NCI-H226 (cell line): Measurements from ENCODE around the gene MARS1.
"Not testable (repeated sequence)": the region's sequence is repeated elsewhere in the genome, so short reads cannot be mapped to it uniquely, and the experiment has no call there.

Source experiments
- DNase-seq: peaks from one replicate; pipeline ENCODE4 v3.0.0-alpha.2; 2015

The MARS1 gene

DNA sequence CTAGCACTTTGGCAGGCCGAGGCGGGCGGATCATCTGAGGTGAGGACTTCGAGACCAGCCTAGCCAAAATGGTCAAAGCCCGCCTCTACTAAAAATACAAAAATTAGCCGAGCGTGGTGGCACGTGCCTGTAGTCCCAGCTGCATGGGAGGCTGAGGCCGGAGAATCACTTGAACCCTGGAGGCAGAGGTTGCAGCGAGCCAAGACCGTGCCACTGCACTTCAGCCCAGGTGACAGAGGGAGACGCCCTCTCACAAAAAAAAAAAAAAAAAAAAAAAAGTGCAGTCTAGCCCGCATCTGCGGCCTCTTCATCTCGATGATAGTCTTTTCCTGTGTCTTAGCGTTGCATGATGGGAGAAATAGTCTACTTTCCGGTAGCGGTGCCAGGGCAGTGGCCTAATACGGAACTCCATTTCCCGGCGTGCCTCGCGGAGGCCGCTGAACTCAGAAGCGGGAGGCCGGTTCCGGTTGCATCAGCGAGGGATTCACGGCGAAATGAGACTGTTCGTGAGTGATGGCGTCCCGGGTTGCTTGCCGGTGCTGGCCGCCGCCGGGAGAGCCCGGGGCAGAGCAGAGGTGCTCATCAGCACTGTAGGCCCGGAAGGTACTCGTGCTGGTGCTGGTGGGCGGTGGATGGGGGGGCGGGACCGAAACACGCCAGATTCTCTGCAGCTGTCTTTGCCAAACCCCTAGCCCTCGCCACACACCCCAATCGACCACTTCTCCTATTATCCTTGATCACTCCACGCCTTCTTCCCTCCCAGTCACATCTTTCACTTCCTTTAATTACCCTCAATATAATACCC is at the start of gene MARS1:
TSS of gene MARS1 (plus strand) at position 472 of the 805 bp plus-strand sequence. CDS start at position 495, 23 bp downstream.
- peak; percentile 99 for DNase-seq

DNA sequence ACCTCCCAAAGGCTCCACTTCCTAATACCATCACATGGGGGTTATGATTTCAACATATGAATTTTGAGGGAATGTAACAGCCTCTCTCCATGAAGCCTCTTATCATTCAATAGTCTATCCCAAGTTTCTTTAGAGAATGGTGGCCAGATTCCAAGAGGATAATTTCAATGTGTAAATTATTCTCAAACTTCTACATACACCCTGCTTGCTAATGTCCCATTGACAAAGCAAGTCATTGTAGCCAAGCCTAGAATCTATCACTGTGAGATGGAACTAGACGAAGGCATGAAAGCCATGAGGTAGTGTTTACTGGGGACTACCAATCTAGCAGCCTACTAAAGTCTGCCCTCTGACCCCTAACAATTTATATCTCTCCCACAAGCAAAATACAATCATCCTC is 49.5 kb upstream of the MARS1 start:
- no peak for DNase-seq

DNA sequence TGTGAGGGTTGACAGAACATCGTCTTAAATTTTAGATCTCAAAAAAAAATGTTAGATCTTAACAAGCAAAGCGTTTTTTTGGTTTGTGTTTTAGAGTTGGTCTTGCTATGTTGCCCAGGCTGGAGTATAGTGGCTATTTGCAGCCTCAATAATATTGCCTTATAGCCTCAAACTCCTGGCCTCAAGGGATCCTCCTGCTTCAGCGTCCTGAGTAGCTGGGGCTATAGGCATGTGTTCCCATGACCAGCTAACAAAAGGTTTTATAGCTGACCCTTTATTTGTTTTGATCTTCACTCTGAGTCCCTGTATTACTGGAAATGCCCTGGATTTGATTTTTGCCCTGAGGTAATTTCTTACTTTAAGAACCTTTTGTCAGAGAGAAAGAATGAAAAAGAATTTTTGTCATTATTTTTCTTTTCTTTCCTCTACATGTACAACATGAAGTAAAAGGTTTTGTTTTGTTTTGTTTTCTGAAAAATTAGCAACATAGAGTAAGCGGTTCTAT is 48.1 kb upstream of the MARS1 start:
- no peak for DNase-seq

DNA sequence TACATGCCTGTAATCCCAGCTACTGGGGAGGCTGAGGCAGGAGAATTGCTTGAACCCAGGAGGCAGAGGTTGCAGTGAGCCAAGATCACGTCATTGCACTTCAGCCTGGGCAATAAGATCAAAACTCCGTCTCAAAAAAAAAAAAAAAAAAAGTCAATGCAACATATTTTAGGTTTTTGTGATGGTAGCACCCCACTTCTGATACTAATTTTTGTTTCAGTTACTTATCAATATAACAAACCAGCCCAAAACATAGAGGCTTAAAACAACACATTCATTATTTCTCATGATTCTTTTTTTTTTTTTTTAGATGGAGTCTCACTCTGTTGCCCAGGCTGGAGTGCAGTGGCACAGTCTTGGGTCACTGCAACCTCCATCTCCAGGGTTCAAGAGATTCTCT is 46.5 kb upstream of the MARS1 start:
- not testable (repeated sequence) for DNase-seq

DNA sequence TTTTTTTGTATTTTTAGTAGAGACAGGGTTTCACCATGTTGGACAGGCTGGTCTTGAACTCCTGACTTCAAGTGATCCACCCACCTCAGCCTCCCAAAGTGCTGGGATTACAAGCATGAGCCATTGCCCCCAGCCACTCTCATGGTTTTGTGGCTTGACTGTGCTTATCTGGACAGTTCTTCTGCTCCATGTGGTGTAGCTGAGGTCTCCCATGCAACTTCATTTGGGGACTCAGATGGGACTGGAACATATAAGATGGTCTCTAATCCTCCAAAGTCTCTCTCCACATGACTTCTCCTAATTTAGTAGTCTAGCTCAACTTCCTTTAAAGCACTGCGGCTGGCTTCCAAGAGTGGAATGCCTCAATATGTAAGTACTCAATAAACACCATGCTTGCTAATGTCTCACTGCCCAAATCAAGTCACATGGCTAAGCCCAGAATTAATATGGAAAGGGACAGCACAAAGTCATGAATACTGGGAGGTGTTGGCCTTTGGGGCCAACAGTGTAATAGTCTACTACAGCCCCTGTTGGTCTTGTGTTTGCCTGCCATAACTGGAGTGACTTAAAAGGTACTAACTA is 45.9 kb upstream of the MARS1 start:
- DNase-seq = no peak

DNA sequence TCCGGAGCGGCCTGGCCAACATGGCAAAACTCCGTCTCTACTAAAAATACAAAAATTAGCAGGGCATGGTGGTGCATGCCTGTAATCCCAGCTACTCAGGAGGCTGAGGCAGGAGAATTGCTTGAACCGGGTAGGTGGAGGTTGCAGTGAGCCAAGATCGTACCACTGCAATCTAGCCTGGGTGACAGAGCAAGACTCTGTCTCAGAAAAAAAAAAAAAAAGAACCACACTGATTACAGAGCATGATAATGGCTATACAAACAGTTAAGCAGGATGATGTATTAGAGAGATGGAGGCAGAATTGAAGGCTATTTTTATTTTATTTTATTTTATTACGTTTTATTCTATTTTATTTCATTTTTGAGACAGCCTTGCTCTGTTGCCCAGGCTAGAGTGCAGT is 43.5 kb upstream of the MARS1 start:
- DNase-seq = not testable (repeated sequence)

DNA sequence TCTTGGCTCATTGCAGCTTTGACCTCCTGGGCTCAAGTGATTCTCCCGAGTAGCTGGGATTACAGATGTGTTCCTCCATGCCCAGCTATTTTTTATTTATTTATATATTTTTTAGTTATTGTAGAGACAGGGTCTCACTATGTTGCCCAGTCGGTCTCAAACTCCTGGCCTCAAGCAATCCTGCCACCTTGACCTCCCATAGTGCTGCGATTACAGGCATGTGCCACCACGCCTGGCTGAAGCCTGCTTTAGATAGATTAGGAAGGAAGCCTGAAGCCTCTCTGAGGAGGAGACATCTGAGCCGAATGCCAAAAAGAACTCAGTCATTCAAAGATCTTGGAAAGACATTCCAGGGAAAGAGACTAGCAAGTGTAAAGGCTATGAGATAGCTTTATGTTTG is 43.1 kb upstream of the MARS1 start:
- no peak for DNase-seq

DNA sequence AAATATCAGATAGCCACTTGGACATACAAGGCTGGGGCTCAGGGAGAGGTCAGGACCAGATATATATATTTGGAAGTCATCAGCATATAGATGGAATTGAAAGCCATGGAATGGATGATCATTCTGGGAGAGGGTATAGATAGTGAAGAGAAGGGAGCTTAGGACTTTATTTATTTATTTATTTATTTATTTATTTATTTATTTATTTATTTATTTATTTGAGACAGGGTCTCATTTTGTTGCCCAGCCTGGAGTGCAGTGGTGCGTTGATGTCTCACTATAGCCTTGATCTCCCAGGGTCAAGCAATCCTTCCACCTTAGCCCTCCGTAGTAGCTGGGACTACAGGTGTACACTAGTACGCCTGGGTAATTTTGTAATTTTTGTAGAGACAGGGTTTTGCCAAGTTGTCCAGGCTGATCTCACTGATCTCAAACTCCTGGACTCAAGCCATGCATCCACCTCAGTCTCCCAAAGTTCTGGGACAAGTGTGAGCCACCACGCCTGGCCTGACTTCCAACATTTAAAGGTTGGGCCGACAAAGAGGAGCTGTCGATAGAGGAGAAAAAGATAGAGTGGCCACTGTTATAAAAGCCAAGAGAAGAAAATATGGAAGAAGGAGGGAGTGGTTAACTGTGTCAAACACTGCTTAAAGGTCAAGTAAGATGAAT is 41.4 kb upstream of the MARS1 start:
- DNase-seq = no peak

DNA sequence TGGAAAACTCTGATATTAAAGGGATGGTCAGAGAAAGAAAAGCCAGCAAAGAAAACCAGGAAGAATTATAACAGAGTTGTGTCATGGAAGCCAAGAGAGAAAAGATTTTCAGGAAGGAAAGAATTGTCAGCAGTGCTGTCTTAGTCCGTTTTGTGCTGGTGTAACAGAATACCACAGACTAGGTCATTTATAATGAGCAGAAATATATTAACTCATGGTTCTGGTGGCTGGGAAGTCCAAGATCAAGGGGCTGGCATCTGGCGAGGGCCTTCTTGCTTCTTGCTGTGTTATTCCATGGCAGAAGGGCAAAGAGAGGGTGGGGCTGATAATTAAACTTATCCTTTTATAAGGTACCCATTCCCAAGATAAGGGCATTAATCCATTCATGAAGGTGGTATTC is 39.2 kb upstream of the MARS1 start:
- DNase-seq = no peak

DNA sequence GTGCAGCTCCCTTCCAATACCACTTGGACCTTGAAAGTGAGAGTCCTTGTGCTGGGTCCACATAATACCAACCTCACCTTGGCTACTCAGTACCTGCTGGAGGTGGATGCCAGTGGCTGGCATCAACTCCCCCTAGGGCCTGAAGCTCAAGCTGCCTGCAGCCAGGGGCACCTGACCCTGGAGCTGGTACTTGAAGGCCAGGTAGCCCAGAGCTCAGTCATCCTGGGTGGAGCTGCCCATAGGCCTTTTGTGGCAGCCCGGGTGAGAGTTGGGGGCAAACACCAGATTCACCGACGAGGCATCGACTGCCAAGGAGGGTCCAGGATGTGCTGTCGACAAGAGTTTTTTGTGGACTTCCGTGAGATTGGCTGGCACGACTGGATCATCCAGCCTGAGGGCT is 38.5 kb upstream of the MARS1 start:
- no peak for DNase-seq

DNA sequence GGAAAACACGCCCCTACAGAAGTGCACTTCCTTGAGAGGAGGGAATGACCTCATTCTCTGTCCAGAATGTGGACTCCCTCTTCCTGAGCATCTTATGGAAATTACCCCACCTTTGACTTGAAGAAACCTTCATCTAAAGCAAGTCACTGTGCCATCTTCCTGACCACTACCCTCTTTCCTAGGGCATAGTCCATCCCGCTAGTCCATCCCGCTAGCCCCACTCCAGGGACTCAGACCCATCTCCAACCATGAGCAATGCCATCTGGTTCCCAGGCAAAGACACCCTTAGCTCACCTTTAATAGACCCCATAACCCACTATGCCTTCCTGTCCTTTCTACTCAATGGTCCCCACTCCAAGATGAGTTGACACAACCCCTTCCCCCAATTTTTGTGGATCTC is 37.8 kb upstream of the MARS1 start:
- no peak for DNase-seq

DNA sequence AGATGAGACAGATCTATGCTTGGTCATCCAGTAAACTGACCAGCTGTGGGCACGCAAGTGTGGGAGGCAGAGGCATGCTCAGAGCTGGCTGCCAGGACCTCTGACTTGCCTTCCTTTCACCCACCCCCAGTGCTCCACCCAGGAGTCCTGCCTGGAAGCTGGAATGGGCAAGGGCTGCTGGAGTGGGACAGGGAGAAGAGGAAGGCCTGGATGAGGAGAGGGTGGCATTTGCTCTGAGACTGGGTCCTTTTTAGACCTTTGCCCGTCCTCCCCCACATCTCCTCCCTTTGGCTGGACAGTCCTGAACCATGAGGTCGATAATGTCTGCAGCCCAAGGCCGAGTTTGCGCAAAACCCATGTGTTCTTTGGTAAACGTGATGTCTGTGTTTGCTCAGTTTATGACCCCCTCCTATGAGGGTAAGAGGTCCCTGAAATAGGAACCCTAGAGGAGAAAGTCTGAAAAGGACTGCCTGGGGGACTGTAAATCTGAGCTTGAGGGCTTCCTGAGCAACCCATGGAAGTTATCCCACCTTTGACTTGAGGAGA is 36.6 kb upstream of the MARS1 start:
- peak; percentile 33 for DNase-seq

DNA sequence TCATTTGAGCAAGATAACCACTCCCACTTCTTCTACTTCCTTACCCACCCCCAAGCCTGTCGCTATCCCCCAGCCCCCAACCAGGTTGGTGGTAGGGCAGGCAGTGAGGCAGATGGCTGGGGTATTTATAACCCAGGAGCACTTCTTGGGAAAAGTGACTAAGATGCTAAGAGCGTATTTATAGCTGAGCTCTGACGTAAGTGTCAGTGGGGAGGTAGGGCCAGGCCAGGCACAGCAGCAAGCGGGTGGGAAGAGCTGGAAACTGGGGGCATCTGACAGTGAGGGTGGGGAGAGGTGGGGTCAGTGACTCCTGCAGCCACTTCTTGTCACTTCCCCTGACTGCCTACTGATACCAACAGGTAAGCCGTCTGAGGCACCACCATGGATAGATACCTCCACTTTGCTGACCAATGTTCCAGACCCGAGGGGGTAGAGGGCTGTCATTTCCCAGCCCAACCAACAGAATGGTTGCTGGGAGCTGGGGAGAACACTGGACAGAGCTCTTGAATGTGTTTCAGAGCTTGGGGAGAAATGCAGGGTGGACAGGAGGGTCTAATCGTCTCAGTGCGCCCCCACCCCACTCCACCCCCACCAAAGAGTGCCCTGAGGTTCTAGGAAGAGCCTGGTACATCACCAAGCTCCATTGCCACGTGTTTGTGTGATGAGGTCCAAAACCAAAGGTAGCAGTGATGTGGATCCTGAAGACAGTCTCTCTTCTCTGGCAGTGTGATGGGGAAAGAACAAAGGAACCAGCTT is 35.5 kb upstream of the MARS1 start:
- DNase-seq = no peak

DNA sequence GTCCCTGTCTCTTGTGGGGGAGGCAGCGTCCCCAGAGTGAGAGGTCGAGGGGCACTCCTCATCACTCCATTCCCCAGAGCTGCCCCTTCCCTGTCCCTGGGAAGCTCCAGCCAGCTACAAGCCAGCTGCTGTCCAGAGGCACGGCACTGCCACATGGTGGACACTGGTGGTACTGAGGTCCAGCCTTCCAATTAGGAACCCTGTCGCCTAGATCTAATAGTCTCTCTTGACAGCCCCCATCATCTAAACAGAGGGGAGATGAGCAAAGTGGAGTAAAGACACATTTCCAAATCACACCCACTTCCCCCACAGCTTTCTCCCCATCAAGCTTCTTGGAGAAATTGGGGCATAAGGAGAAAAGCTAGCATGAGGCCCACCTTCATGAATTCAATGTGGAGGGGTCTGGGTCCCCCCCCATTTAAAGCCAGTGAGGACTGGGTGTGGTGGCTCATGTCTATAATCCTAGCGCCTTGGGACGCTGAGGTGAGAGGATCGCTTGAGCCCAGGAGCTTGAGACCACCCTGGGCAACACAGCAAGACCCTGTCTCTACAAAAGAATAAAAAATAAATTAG is 34.8 kb upstream of the MARS1 start:
- DNase-seq = peak; percentile 64

DNA sequence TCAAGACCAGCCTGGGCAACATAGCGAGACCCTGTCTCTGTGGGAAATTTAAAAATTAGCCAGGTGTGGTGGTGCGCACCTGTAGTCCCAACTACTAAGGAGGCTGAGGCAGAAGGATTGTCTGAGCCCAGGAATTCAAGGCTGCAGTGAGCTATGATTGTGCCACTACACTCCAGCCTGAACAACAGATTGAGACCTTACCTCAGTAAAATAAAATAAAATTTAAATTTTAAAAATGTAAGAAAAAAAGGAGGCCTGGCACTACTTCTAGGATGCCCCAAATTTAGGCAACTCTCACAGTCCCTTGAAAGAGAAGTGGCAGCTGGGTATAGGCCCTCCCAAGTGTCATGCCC is 33.7 kb upstream of the MARS1 start:
- DNase-seq = no peak

DNA sequence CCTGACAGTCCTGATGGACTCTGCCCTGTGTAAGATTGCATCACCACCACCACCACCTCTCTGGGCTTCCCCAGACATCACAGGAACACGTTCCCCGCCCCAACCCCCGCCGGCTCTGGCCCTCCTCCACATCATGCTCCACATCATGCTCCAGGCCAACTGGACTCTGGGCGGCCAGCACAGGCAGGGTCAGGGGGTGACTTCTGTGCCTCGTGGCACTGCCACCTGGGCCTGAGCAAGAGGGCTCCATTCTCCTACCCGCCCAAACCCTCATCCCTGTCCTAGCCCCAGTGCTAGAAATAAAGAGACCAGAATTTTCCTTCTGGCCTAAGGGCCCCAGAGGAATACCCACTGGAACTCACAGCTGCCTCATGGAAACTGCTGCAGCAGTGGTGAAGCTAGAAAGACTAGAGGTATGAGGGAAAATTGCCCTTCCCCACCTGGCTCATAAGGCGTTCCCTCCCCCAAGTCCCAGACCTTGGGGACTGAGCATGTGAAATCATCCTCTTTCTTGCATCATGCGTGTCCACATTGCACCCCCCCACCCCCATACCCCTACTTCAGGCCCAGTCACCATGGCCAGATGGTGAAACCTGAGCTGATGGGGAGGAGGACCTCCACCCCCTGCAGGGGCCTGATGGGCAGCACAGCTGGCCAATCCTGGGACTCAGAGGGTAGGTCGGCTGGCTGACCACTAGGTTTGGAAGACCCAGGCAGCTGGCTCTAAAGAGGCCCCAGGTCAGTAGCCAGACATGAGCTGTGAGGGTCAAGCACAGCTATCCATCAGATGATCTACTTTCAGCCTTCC is 33.1 kb upstream of the MARS1 start, which contains the start of gene INHBE:
TSS of gene INHBE (plus strand) at position 742 of the 808 bp plus-strand sequence. CDS start 230 bp downstream, outside the sequence.
- DNase-seq = peak; percentile 57

DNA sequence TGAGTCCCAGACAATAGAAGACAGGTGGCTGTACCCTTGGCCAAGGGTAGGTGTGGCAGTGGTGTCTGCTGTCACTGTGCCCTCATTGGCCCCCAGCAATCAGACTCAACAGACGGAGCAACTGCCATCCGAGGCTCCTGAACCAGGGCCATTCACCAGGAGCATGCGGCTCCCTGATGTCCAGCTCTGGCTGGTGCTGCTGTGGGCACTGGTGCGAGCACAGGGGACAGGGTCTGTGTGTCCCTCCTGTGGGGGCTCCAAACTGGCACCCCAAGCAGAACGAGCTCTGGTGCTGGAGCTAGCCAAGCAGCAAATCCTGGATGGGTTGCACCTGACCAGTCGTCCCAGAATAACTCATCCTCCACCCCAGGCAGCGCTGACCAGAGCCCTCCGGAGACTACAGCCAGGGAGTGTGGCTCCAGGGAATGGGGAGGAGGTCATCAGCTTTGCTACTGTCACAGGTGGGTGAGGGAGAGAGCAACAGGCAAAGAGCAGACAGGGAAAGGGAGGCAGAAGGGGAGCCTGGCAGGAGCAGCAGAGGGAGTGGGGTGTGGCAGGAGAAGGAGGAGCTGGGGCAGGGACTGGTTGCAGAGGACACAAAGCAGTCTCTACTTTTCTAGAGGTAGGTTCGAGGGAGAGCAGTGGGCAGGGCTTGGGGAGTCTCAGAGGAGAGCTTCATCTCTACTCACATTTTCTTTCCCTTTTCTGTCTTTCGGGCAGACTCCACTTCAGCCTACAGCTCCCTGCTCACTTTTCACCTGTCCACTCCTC is 32.3 kb upstream of the MARS1 start:
- no peak for DNase-seq

DNA sequence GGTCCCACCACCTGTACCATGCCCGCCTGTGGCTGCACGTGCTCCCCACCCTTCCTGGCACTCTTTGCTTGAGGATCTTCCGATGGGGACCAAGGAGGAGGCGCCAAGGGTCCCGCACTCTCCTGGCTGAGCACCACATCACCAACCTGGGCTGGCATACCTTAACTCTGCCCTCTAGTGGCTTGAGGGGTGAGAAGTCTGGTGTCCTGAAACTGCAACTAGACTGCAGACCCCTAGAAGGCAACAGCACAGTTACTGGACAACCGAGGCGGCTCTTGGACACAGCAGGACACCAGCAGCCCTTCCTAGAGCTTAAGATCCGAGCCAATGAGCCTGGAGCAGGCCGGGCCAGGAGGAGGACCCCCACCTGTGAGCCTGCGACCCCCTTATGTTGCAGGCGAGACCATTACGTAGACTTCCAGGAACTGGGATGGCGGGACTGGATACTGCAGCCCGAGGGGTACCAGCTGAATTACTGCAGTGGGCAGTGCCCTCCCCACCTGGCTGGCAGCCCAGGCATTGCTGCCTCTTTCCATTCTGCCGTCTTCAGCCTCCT is 31.6 kb upstream of the MARS1 start:
- DNase-seq = peak; percentile 48

DNA sequence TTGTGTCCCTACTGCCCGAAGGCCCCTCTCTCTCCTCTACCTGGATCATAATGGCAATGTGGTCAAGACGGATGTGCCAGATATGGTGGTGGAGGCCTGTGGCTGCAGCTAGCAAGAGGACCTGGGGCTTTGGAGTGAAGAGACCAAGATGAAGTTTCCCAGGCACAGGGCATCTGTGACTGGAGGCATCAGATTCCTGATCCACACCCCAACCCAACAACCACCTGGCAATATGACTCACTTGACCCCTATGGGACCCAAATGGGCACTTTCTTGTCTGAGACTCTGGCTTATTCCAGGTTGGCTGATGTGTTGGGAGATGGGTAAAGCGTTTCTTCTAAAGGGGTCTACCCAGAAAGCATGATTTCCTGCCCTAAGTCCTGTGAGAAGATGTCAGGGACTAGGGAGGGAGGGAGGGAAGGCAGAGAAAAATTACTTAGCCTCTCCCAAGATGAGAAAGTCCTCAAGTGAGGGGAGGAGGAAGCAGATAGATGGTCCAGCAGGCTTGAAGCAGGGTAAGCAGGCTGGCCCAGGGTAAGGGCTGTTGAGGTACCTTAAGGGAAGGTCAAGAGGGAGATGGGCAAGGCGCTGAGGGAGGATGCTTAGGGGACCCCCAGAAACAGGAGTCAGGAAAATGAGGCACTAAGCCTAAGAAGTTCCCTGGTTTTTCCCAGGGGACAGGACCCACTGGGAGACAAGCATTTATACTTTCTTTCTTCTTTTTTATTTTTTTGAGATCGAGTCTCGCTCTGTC is 31.0 kb upstream of the MARS1 start:
- DNase-seq = no peak

DNA sequence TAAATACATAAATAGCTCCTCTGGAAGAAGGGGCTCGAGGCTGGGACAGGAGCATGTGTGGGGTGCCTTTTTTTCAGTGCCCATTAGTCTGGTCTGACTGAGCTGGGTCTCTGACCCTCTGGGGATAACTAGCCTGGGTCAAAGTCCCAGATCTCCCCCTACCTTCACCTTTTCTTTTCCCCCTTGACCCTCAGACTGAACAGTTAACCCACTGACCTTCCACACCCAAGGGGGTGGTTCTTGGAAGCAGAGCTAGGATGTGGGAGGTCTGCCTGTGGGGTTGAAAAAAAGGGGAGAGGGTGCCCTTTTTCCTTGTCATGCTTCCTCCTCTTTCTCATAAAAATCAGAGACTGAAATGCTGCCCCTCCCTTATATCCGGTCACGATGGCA is 29.2 kb upstream of the MARS1 start:
- no peak for DNase-seq
